ENCODE data around the gene BLM. TPM values are rescaled to one million over a fixed set of nuclear protein-coding genes. Genes with fewer than 3 reads are reported as not detected.

The BLM gene
- total and polyA plus RNA-seq, 10 of the 15 experiments (the other 5 are each of a cell fraction or from before 2014, with no cell fraction given), result 23.0 to 68.4 (median 43.9) TPM

GRCh38 chr15:90819390-90819789, 102.2 kb downstream of the BLM start:
- Histone ChIP-seq H3K27ac (ENCODE audit: control insufficient read depth, insufficient read depth) (no peak overlapping the region), H3K36me3 (ENCODE audit: control insufficient read depth in 2 of 2, insufficient read depth in 2 of 2, low read length in 1 of 2) (peaks cover 3% of the 10 kb centered on the region in 2 experiments; a peak in 3 of 4 replicates), H3K4me2 (ENCODE audit: control insufficient read depth, insufficient read depth) (no peak overlapping the region), H3K4me1 (ENCODE audit: control insufficient read depth, insufficient read depth, low read length) (peaks cover 18% of the 10 kb centered on the region), H3K4me3 (no peak overlapping the region), H3K9ac (ENCODE audit: control insufficient read depth, insufficient read depth, low read length) (no peak overlapping the region), H3K79me2 (ENCODE audit: control insufficient read depth, insufficient read depth, low read length) (no peaks in the 10 kb centered on the region), H2AFZ (ENCODE audit: control insufficient read depth, low read depth, low read length) (no peak overlapping the region), H3K9me3 (replicated peaks; ENCODE audit: control insufficient read depth, insufficient read depth, low read length) (no peaks in the 10 kb centered on the region), H3K27me3 (replicated peaks in 1 of 2; ENCODE audit: control insufficient read depth in 2 of 2, insufficient read depth in 2 of 2, low read length in 1 of 2) (no peaks in the 10 kb centered on the region), H4K20me1 (ENCODE audit: control insufficient read depth, insufficient read depth) (no peaks in the 10 kb centered on the region)
- no peak for DNase-seq (ENCODE audit: low read depth, low spot score)
- ChIA-PET CTCF (interaction anchor here (0.8 to 2.7 kb wide), 2 partner anchors 33 to 67 kb away, joined by 3 to 15 read pairs; no protein-coding TSS in a partner anchor), POLR2A (no interaction called here), SMC1A (ENCODE audit: uncharacterized antibody, unreplicated experiment) (no interaction called here), RAD21 (ENCODE audit: unreplicated experiment) (interaction anchor here (2.5 to 2.8 kb wide), 2 partner anchors 25 to 35 kb away, joined by 7 to 10 read pairs; no protein-coding TSS in a partner anchor)
- intact Hi-C loops (cut with micrococcal nuclease; ENCODE audit: unreplicated experiment), result loop anchor here (5.0 kb wide), 1 partner anchor 68 kb away; no protein-coding TSS in a partner anchor
- TF ChIP-seq PKNOX1 (IDR thresholded peaks at IDR 0.05) (no peak), PRDM15 (CRISPR knock-in tag; IDR thresholded peaks at IDR 0.05) (no peak), SMAD1 (IDR thresholded peaks at IDR 0.05; ENCODE audit: low read depth, partially characterized antibody) (no peak), CHD4 (IDR thresholded peaks at IDR 0.05) (no peak), YBX1 (IDR thresholded peaks at IDR 0.05) (no peak), IKZF1 (conservative IDR thresholded peaks at IDR 0.05) (no peak), TARDBP (IDR thresholded peaks at IDR 0.05; ENCODE audit: borderline replicate concordance) (no peak), ZNF592 (IDR thresholded peaks at IDR 0.05) (no peak), BCL11A (IDR thresholded peaks at IDR 0.05; ENCODE audit: low read depth, low read length) (no peak)
- ATAC-seq, result no peak
- WGBS (ENCODE audit: insufficient coverage, insufficient replicate concordance, low lambda C conversion rate, missing lambda C conversion rate), result 72% methylated on average over 2 of the region's 6 CpGs
- in situ Hi-C loops (cut with MboI), result no loop called here
- FAIRE-seq, result no peak
- no TSS peak for BruUV-seq (replicated peaks)

Measured in GM12878 (cell line).